PC-9 (cell line): ENCODE data around the gene ZGLP1. TPM values are rescaled to one million over a fixed set of nuclear protein-coding genes. Genes with fewer than 3 reads are reported as not detected.

ENCODE experiments used
- BruUV-seq: library from RNA; stranded (reverse); fragments of 400-500 nt; replicated peaks from 2 replicates; lab custom pipeline; 2021; lab: Mats Ljungman, UMichigan
- CTCF ChIA-PET: fragments of 300-600 bp; sonication (Branson Sonifier 250); formaldehyde crosslinking; loops from one replicate; lab custom pipeline; 2022; ENCODE audit warnings: antibody characterized with exemption; lab: Charles Lee
- POLR2A ChIA-PET: fragments of 300-600 bp; sonication (Branson Sonifier 250); formaldehyde crosslinking; loops from one replicate; lab custom pipeline; 2022; ENCODE audit warnings: antibody characterized with exemption; ENCODE audit not compliant: unreplicated experiment; lab: Charles Lee
- DNase-seq, 2 experiments: peaks; one replicate each; pipeline versions ENCODE4 v3.0.0 to v3.0.0-alpha.2; 2015 to 2022; ENCODE audit warnings: mixed read lengths in 1 of 2
- H2AFZ ChIP-seq: fragments of 200-600 bp; sonication (generic); 2 replicates; pipeline ENCODE4 v1.8.1; 2017; ENCODE audit warnings: antibody characterized with exemption
- H3F3A ChIP-seq: fragments of 200-600 bp; sonication (generic); 2 replicates; pipeline ENCODE4 v1.8.1; 2017; ENCODE audit warnings: antibody characterized with exemption, mild to moderate bottlenecking, low read depth; ENCODE audit not compliant: insufficient read depth
- H3K27ac ChIP-seq: fragments of 200-600 bp; sonication (generic); 2 replicates; pipeline ENCODE4 v1.6.1; 2016; ENCODE audit warnings: mixed run types
- H3K27me3 ChIP-seq: fragments of 200-600 bp; sonication (generic); 2 replicates; pipeline ENCODE4 v1.6.1; 2016; ENCODE audit warnings: low read depth, mixed run types; ENCODE audit not compliant: insufficient read depth
- H3K36me3 ChIP-seq: fragments of 200-600 bp; sonication (generic); 2 replicates; pipeline ENCODE4 v1.6.1; 2016; ENCODE audit warnings: low read depth, mixed run types
- H3K4me1 ChIP-seq: fragments of 200-600 bp; sonication (generic); replicated peaks from 2 replicates; pipeline ENCODE4 v1.6.1; 2016; ENCODE audit warnings: mixed run types; ENCODE audit not compliant: insufficient read depth
- H3K4me2 ChIP-seq: fragments of 200-600 bp; sonication (generic); 2 replicates; pipeline ENCODE4 v1.6.1; 2017; ENCODE audit warnings: mixed run types
- H3K4me3 ChIP-seq: fragments of 200-600 bp; sonication (generic); 2 replicates; pipeline ENCODE4 v1.6.1; 2016; ENCODE audit warnings: mixed run types
- H3K79me2 ChIP-seq: fragments of 200-600 bp; sonication (generic); 2 replicates; pipeline ENCODE4 v1.6.1; 2017; ENCODE audit warnings: low read depth, mixed run types
- H3K9me2 ChIP-seq: fragments of 200-600 bp; sonication (generic); 2 replicates; pipeline ENCODE4 v1.8.1; 2017; ENCODE audit warnings: mild to moderate bottlenecking; ENCODE audit not compliant: insufficient read depth
- H3K9me3 ChIP-seq: fragments of 200-600 bp; sonication (generic); 2 replicates; pipeline ENCODE4 v1.8.1; 2016; ENCODE audit warnings: low read depth; ENCODE audit not compliant: insufficient read depth
- H4K20me1 ChIP-seq: fragments of 200-600 bp; sonication (generic); 2 replicates; pipeline ENCODE4 v1.8.1; 2017; ENCODE audit not compliant: insufficient read depth
- CTCF ChIP-seq: fragments of 200-600 bp; sonication (generic); conservative IDR thresholded peaks from 2 replicates; pipeline ENCODE4 v1.6.1; 2017; ENCODE audit warnings: mixed run types, antibody characterized with exemption, mild to moderate bottlenecking, moderate library complexity
- EZH2 ChIP-seq: fragments of 200-600 bp; sonication (generic); IDR thresholded peaks from 2 replicates; pipeline ENCODE4 v1.8.0; 2017; ENCODE audit warnings: antibody characterized with exemption, low read depth
- intact Hi-C: fragments of 100-400 bp; cut with micrococcal nuclease; formaldehyde crosslinking; loops from one replicate; pipeline ENCODE4 v1.10.0; 2022; ENCODE audit not compliant: unreplicated experiment
- total RNA-seq: library from RNA; stranded (reverse); gene quantifications from 2 replicates; pipeline ENCODE4 v1.2.3, GENCODE V29; 2021

The ZGLP1 gene
- total RNA-seq, 1 experiment from 2014 or later = 7.5 TPM

DNA sequence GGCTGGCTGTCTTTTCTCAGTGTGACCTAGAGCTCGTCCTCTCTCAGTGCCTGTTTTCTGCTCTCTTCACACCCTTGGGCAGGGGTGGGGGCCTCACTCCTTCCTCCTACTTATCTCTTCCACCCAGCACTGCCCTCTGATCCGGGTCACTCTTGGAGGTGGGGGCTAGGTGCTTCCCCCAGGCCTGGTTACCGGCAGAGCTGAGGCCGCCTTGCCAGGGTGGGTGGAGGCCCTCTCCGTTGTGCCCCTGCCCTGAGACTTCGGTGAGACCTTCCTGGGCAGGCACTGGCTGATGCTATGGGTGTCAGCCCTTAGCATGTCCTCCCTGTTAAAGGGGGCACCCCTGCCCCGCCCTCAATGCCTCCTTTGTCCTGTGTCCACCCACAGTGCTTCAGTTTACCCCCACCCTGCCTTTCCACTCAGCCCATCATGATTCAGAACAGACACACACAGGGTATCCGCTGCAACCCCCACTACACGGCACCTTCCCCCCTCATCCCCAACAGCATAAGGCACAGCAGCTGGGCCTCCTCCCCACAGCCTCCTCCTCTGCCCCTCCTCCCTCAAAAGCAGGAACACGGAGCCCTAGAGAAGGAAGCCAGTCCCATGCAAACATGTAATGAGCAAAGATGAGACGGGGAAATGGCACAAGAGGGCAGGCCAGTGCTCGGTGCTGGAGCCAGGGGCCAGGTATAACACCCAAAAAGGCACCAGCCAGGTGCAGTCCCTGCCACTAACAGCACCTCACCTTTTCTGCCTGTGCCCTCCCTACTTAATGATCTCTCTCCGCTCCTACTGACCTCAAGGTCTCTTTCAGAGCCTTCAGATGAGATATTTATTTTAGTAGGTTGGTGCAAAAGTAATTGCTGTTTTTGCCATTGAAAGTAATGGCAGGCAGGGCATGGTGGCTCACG is 9.8 kb downstream of the ZGLP1 start:
- Histone ChIP-seq H3K36me3 (no peaks in the 10 kb centered on the region), H3K27me3 (no peaks in the 10 kb centered on the region), H3K9me3 (no peaks in the 10 kb centered on the region), H3K4me3 (no peak overlapping the region), H4K20me1 (no peaks in the 10 kb centered on the region), H3K4me1 (no peaks in the 10 kb centered on the region), H3F3A (no peaks in the 10 kb centered on the region; the same call in 1 of the 2 replicates), H3K4me2 (no peak overlapping the region), H3K27ac (no peak overlapping the region), H3K9me2 (no peaks in the 10 kb centered on the region), H3K79me2 (no peaks in the 10 kb centered on the region), H2AFZ (no peak overlapping the region)
- intact Hi-C loops = no loop called here
- ChIA-PET POLR2A (no interaction called here), CTCF (interaction anchor here (0.6 kb wide), 1 partner anchor 43 kb away, joined by 3 read pairs; no protein-coding TSS in a partner anchor)
- no peak for TF ChIP-seq EZH2
- TF ChIP-seq CTCF = no peak
- DNase-seq = no peak
- BruUV-seq = no TSS peak

DNA sequence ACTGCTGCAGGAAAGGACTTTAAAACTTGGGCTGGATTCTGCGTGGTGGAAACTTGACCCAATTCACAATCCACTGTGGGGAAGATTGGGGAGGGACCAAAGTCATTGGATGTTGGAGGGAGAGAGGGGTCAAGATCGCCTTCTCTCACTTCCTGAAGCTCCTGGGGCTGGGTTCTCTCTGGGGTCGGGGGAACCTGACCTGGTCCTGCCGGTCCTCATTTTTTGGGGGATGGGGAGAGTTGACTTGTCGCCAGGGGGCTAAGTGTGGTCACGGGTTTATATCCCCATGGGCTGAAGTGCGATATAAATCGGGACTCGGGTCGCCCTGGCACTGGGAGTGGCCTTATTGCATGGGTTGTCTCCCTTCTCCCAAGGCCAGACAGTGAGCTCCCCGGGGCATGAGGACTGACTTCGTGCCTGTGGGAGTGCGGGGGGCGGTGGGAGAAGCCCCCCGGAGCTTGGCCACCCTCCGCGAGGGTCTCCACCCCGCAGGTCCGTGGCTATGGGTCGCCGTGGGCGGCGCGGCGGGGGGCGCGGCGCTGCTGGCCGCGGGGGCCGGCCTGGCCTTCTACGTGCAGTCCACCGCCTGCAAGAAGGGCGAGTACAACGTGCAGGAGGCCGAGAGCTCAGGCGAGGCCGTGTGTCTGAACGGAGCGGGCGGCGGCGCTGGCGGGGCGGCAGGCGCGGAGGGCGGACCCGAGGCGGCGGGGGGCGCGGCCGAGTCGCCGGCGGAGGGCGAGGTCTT is 13.6 kb downstream of the ZGLP1 start:
- no peak overlapping the region for H2AFZ ChIP-seq
- BruUV-seq = no TSS peak
- H3K36me3 ChIP-seq = no peaks in the 10 kb centered on the region
- H3K27ac ChIP-seq = no peak overlapping the region
- no peaks in the 10 kb centered on the region for H3K27me3 ChIP-seq
- H4K20me1 ChIP-seq = no peaks in the 10 kb centered on the region
- no peaks in the 10 kb centered on the region for H3K9me2 ChIP-seq
- no peaks in the 10 kb centered on the region for H3K9me3 ChIP-seq
- H3K4me2 ChIP-seq = no peak overlapping the region
- H3K4me1 ChIP-seq = peaks cover 8% of the 10 kb centered on the region; the same call in 1 of the 2 replicates
- TF ChIP-seq EZH2 = no peak
- TF ChIP-seq CTCF = no peak
- CTCF ChIA-PET = no interaction called here
- H3F3A ChIP-seq = peaks cover 7% of the 10 kb centered on the region; the same call in 1 of the 2 replicates
- H3K4me3 ChIP-seq = no peak overlapping the region
- POLR2A ChIA-PET = no interaction called here
- intact Hi-C loops = no loop called here
- H3K79me2 ChIP-seq = no peaks in the 10 kb centered on the region
- no peak for DNase-seq

- CTCF ChIA-PET = no interaction called here
- Histone ChIP-seq H2AFZ (no peak overlapping the region), H3K4me3 (no peak overlapping the region)
Measured at GRCh38 chr19:10295305-10295846, 14.2 kb downstream of the ZGLP1 start.

More at GRCh38 chr19:10295305-10295846, 14.2 kb downstream of the ZGLP1 start:
- Histone ChIP-seq H3F3A (peaks cover 7% of the 10 kb centered on the region; the same call in 1 of the 2 replicates), H3K36me3 (no peaks in the 10 kb centered on the region), H3K9me3 (no peaks in the 10 kb centered on the region), H4K20me1 (no peaks in the 10 kb centered on the region), H3K27me3 (no peaks in the 10 kb centered on the region), H3K79me2 (no peaks in the 10 kb centered on the region), H3K4me1 (peaks cover 14% of the 10 kb centered on the region), H3K4me2 (no peak overlapping the region), H3K27ac (no peak overlapping the region), H3K9me2 (no peaks in the 10 kb centered on the region)
- intact Hi-C loops = no loop called here
- TF ChIP-seq EZH2 (no peak), CTCF (no peak)
- POLR2A ChIA-PET = no interaction called here
- no TSS peak for BruUV-seq
- DNase-seq = no peak
